Stimulated activated CD4-positive, alpha-beta T cell treated with anti-CD3 and anti-CD28 coated beads, Interleukin-2, amount 100 ng/mL, for 24 hours (primary cell): ENCODE measurements around the gene ATRN.
A peak's percentile ranks its signal among the peaks of the same experiment; 100 is the strongest.
"Not testable (repeated sequence)": the region's sequence is repeated elsewhere in the genome, so short reads cannot be mapped to it uniquely, and the experiment has no call there.

Experiments
- DNase-seq, 2 donors: peaks; one replicate each; pipeline ENCODE4 v3.0.0-alpha.2; 2020

The ATRN gene

GRCh38 chr20:3470627-3471396 is at the start of gene ATRN:
TSS of gene ATRN (plus strand) at chr20:3471018. CDS start at chr20:3471108, 90 bp downstream.
- DNase-seq, result peak; percentile 93 to 96

GRCh38 chr20:3421985-3422384 is 48.8 kb upstream of the ATRN start:
- no peak for DNase-seq

GRCh38 chr20:3423126-3423525 is 47.7 kb upstream of the ATRN start:
- no peak for DNase-seq

DNA sequence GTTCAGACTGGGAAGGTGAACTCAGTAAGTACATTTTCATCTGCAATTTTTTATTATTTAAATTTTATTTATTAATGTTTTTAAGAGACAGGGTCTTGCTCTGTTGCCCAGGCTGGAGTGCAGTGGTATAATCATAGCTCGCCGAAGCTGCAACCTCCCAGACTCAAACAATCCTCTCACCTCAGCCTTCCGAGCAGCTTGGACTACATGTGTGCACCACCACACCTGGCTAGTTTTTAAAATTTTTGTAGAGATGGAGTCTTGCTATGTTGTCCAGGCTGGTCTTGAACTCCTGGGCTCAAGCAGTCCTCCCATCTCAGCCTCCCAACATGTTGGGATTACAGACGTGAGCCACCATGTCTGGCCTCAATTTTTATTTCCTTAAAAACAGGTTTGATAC is 44.1 kb upstream of the ATRN start:
- not testable (repeated sequence) for DNase-seq

- no peak for DNase-seq
Observed at GRCh38 chr20:3430376-3431069, 40.3 kb upstream of the ATRN start.

- DNase-seq, result no peak
Observed at GRCh38 chr20:3431109-3431508, 39.7 kb upstream of the ATRN start.

DNA sequence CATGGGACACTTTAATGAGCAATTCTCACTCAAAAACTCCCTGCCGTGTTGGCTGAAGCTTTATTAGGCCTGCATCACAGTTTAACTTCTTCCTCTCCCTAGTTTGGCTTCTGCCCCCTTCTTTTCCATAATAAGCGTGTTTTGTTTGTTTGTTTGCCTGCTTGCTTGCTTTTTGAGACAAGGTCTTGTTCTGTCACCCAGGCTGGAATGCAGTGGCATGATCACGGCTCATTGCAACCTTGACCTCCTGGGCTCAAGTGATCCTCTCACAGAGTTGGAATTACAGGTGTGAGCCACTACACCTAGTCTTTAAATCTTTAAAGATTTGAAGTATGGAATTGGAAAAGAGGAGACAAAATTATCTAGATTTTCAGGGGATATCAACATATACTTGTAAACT is 38.0 kb upstream of the ATRN start:
- DNase-seq, result no peak

- no peak for DNase-seq
Observed at GRCh38 chr20:3433744-3434143, 37.1 kb upstream of the ATRN start.

DNA sequence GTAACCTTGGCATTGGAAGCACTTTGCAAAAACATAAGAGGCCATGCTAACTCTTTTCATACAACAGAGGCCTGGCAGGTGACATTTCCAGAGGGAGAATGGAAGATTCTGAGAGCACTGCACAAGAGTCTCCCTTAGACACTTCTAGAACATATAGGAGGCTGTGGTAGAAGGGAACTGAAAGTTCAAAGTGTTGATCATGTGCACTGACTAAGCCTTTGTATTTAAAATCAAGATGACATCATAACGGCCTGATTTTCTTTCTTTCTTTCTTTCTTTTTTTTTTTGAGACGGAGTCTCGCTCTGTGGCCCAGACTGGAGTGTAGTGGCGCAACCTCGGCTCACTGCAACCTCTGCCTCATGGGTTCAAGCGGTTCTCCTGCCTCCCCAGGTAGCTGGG is 36.6 kb upstream of the ATRN start:
- DNase-seq, result no peak

GRCh38 chr20:3436864-3437574 is 33.8 kb upstream of the ATRN start:
- no peak for DNase-seq

- no peak for DNase-seq
Observed at GRCh38 chr20:3446779-3447178, 24.0 kb upstream of the ATRN start.

DNA sequence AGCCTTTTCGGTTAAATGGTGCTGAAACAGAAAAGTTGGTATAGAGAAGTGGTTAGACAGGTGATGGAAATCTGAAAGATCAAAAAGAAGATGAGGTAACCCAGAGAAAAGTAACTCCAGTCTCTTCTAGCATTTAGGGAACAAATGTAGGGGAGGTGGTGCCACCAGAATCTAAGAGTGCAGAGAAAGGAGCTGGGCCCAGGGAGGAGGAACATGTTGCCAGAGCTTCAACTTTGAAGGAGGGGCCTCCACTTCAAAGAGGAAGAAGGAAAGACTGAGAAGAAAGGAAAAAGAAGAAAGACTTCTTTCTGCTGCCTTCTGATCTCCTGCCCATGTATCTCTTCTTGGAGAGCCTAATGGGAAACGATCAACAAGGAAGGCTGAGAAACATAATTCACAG is 23.5 kb upstream of the ATRN start:
- DNase-seq, result no peak

DNA sequence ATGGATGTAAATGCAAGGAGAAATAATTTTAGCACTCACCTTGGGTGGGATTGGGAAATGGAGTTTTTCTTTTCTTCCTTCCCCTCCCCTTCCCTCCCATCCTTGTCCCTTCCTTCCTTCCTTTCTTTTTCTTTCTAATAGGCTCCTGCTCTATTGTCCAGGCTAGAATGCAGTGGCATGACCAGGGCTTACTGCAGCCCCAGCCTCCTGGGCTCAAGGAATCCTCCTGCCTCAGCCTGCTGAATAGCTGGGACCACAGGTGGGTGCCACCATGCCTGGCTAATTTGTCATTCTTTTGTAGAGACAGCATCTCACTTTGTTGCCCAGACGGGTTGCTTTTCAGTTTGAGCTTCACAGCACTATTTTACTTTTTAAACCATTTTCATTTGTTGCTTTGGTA is 21.5 kb upstream of the ATRN start:
- no peak for DNase-seq

DNA sequence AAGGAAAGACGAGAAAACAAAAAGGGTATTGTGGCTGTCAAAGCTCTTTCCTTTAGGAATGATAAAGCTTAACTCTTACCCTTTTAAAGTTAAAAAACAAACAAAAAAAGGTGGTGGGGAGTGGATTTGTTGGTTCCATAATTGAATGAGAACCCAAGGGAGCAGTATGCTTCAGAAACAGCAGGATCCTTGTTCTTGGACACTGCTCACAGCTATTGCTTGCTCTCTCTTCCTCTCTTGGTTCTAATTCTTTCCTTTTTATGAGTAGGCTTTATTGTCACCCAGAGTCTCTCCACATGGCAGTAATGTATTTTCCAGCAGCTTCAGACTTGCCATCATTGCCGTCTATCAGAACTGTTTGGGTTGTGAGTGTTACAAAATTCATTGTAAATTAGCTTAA is 18.7 kb upstream of the ATRN start:
- no peak for DNase-seq

DNA sequence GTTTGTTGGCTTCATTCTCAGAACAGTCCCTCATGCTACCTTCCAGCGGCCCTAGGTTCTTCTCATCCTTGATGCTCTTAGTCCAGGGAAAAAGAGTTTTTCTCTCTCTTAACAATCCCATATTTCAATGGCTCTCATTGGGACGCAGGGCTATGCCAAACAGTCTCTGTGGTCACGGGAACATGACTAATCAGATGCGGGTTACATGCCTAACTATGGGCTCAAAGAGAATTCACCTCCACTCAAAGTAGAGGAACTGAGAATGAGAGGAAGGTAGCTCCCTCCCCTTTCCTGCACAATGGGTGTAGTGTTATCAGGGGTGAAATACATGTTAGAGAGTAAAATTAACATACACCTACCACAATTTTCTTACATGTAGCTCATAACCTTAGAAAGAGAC is 18.1 kb upstream of the ATRN start:
- no peak for DNase-seq

GRCh38 chr20:3454831-3455230 is 16.0 kb upstream of the ATRN start:
- DNase-seq, result no peak

DNA sequence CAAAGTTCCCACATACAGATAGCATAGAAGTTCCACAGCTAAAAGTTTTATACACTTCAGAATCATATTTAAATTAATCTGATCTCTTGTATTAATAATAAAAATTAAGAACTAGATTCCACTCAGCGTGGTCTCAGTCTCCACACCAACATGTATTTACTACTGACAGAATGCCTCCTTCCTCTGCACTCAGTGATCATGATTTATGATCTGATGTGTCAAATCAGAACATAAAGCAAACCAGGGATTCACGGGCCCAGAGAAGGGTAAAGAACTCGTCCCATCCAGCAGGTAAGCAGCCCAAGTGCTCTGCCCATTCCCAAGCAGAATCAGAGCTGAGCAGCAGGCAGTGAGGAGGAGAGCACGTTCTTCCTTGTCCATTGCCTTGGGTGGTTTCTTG is 14.2 kb upstream of the ATRN start:
- DNase-seq, result no peak

GRCh38 chr20:3459881-3460307 is 10.9 kb upstream of the ATRN start:
- DNase-seq, result no peak

- no peak for DNase-seq
Observed at GRCh38 chr20:3461211-3461771, 9.5 kb upstream of the ATRN start.

DNA sequence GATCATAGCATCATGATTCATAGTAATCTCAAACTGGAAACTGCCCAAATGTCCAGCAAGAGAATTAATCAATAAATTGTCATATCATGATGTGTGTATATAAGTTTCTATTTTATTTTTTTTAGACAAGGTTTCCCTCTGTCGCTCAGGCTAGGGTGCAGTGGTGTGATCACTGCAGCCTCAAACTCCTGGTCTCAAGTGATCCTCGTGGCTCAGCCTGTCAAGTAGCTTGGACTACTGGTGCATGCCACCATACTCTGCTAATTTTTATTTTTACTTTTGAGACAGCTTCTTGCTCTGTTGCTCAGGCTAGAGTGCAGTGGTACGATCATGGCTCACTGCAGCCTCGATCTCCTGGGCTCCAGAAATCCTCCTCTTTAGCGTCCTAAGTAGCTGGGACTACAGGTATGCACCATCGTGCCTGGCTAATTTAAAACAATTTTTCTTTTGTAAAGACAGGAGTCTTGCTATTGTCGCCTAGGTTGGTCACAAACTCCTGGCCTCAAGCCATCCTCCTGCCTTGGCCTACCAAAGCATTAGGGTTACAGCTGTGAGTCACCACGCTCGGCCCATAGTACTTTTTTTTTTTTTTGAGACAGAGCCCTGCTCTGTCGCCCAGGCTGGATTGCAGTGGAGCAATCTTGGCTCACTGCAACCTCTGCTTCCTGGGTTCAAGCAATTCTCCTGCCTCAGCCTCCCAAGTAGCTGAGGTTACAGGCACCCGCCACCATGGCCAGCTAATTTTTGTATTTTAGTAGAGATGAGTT is 8.7 kb upstream of the ATRN start:
- no peak for DNase-seq

DNA sequence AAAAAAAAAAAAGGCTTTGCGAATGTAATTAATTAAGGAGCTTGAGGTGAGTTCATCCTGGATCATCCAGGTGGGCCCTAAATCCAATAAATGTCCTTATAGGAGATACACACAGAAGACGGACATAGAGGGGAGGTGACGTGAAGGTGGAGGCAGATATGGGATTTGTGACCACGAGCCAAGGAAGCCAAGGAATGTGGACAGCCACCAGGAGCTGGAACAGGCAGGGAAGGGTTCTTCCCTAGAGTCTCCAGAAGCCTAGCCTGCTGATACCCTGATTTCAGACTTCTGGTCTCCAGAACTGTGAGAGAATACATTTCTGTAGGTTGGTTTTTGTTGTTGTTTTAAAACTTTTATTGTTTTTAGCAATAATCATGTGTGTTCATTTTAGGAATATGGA is 6.7 kb upstream of the ATRN start:
- no peak for DNase-seq

- no peak for DNase-seq
Observed at GRCh38 chr20:3465301-3465700, 5.5 kb upstream of the ATRN start.

DNA sequence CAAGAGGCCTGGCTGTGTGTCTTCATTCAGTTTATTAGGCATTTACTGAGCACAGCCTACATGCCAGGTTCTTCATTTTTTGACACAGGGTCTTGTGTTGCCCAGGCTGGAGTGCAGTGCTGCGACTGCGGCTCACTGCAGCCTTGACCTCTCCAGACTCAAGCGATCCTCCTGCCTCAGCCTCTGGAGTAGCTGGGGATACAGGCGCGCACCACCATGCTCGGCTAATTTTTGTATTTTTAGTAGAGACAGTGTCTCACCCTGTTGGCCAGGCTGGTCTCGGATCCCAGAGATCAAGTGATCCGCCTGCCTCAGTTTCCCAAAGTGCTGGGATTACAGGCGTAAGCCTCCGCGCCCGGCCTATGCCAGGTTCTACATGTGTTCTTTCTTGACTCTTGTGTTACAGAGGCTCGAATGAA is 601 bp upstream of the ATRN start:
- no peak for DNase-seq
